Mucosa of stomach (tissue), 1 donor: ENCODE results near the gene TBC1D2B.
A peak's percentile ranks its signal among the peaks of the same experiment; 100 is the strongest.

Experiments used
- H3K27me3 ChIP-seq: one replicate; pipeline ENCODE4 v1.7.0; 2013; ENCODE audit warnings: mild to moderate bottlenecking, low read length; ENCODE audit not compliant: control insufficient read depth, insufficient read depth
- H3K36me3 ChIP-seq: one replicate; pipeline ENCODE4 v1.7.0; 2013; ENCODE audit warnings: low read length; ENCODE audit not compliant: control insufficient read depth, insufficient read depth
- H3K4me1 ChIP-seq: one replicate; pipeline ENCODE4 v1.7.0; 2013; ENCODE audit warnings: mild to moderate bottlenecking, low read length; ENCODE audit not compliant: control insufficient read depth, insufficient read depth
- H3K4me3 ChIP-seq: one replicate; pipeline ENCODE4 v1.7.0; 2013; ENCODE audit warnings: low read length
- H3K9ac ChIP-seq: one replicate; pipeline ENCODE4 v1.7.0; 2013; ENCODE audit warnings: mild to moderate bottlenecking, low read length, moderate library complexity
- H3K9me3 ChIP-seq: one replicate; pipeline ENCODE4 v1.7.0; 2013; ENCODE audit warnings: mild to moderate bottlenecking, low read length, moderate library complexity; ENCODE audit not compliant: control insufficient read depth
- donor health status: Pancreatic carcinoma.

TBC1D2B gene

GRCh38 chr15:78104566-78105475 is 27.3 kb upstream of the TBC1D2B start:
- H3K4me1 ChIP-seq, result peaks cover 22% of the 10 kb centered on the region
- H3K9me3 ChIP-seq, result no peaks in the 10 kb centered on the region
- H3K36me3 ChIP-seq, result no peaks in the 10 kb centered on the region
- H3K27me3 ChIP-seq, result no peaks in the 10 kb centered on the region
- no peak overlapping the region for H3K4me3 ChIP-seq
- no peak overlapping the region for H3K9ac ChIP-seq

DNA sequence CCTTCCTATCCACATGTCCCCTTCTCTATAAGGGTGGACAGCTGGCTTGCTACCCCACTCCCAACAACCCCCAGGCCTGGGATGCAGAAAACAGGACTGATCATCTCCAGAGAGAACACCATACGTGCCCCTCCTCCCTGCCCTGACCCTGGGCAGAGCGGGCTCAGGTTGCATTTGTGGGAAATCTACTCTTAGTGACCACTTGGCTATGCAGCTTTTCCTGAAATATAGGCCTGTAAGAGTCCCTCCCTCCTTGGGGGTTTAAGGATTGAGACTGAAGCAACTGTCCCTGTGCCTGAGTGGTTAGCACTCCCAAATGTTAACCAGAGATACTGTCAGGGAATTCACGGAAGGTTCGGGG is 26.6 kb upstream of the TBC1D2B start:
- Histone ChIP-seq H3K4me3 (no peak overlapping the region), H3K9ac (no peak overlapping the region), H3K36me3 (no peaks in the 10 kb centered on the region), H3K27me3 (no peaks in the 10 kb centered on the region), H3K9me3 (no peaks in the 10 kb centered on the region), H3K4me1 (peaks cover 22% of the 10 kb centered on the region)

DNA sequence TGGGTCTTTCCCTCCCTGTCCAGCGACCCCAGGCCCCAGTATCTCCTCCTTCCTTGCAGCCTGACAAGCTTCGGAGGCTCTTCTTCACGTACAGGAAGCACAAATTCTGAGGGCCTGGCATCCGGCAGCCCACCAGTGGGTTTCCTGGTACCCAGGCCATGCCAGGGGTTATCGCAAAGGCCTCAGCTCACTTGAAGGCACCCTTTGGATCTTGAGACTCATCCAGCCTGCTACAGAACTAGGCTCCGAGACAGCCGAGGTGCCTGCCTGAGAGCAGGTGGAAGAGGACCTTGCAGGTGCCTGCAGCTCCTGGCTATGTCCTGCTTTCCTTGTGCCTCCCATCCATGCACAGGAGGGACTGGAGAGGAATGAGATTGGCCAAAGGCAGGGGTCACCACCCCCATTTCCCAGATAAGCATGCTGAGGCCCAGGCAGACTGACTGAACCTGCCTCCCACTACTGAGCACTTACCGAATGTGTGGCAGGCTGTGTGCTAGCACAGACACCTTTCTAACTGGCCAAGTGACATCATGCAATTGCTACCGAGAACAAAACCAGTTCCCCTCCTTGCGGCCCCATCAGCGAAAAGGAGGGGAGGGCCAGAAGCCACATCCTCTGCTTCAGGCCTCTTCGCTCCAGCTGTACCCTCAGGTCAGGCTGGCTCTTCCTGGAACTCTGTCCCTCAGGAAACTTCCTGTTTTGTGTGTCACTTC is 26.1 kb upstream of the TBC1D2B start:
- Histone ChIP-seq H3K4me1 (peaks cover 21% of the 10 kb centered on the region), H3K9ac (peak overlapping the region; percentile 4), H3K27me3 (no peaks in the 10 kb centered on the region), H3K36me3 (no peaks in the 10 kb centered on the region), H3K9me3 (no peaks in the 10 kb centered on the region), H3K4me3 (no peak overlapping the region)

GRCh38 chr15:78102741-78103140 is 25.2 kb upstream of the TBC1D2B start:
- H3K4me3 ChIP-seq, result no peak overlapping the region

GRCh38 chr15:78102211-78102610 is 24.7 kb upstream of the TBC1D2B start:
- Histone ChIP-seq H3K4me3 (no peak overlapping the region), H3K27me3 (no peaks in the 10 kb centered on the region), H3K9me3 (no peaks in the 10 kb centered on the region), H3K4me1 (peaks cover 12% of the 10 kb centered on the region), H3K36me3 (no peaks in the 10 kb centered on the region), H3K9ac (no peak overlapping the region)

More at GRCh38 chr15:78102741-78103140, 25.2 kb upstream of the TBC1D2B start:
- Histone ChIP-seq H3K9ac (peak overlapping the region; percentile 4), H3K27me3 (no peaks in the 10 kb centered on the region), H3K36me3 (no peaks in the 10 kb centered on the region), H3K4me1 (peaks cover 13% of the 10 kb centered on the region), H3K9me3 (no peaks in the 10 kb centered on the region)

DNA sequence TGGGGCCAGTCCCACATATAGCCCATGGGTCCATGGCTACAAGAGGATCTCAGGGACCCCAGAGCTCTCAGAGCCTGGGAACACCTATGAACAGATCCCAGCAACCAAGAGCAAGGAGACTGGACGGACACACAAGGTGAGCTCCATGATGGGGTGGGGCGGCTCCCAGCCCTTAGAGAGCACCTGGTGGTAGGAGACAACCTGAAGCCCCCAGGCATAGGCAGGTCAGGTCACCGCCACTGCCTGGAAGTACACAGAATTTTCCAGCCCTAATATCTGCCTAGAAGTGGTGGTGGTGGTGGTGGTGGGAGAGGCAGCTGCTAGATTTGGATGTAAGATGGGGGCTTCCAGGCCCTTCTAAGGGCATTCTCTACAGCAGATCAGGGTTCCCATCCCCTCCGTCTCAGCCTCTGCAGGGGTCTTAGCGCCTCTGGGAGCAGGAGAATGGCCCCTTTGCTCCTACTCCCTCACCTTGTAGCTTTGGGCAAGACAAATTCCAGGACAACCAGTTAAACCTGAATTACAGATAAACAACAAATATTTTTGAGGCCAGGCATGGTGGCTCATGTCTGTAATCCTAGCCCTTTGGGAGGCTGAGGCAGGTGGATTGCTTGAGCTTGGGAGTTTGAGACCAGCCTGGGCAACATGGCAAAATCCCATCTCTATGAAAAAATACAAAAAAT is 24.1 kb upstream of the TBC1D2B start:
- H3K36me3 ChIP-seq, result no peaks in the 10 kb centered on the region

GRCh38 chr15:78100886-78101285 is 23.4 kb upstream of the TBC1D2B start:
- H3K9ac ChIP-seq, result no peak overlapping the region

More for the DNA sequence above, 24.1 kb upstream of the TBC1D2B start:
- Histone ChIP-seq H3K9me3 (no peaks in the 10 kb centered on the region), H3K4me3 (no peak overlapping the region), H3K27me3 (no peaks in the 10 kb centered on the region), H3K4me1 (peaks cover 12% of the 10 kb centered on the region), H3K9ac (no peak overlapping the region)

GRCh38 chr15:78098131-78098755 is 20.7 kb upstream of the TBC1D2B start:
- Histone ChIP-seq H3K36me3 (no peaks in the 10 kb centered on the region), H3K4me3 (no peak overlapping the region), H3K9ac (no peak overlapping the region), H3K4me1 (peaks cover 7% of the 10 kb centered on the region), H3K9me3 (no peaks in the 10 kb centered on the region), H3K27me3 (no peaks in the 10 kb centered on the region)

More at GRCh38 chr15:78100886-78101285, 23.4 kb upstream of the TBC1D2B start:
- H3K4me1 ChIP-seq, result peaks cover 6% of the 10 kb centered on the region
- no peaks in the 10 kb centered on the region for H3K27me3 ChIP-seq
- H3K36me3 ChIP-seq, result no peaks in the 10 kb centered on the region
- no peaks in the 10 kb centered on the region for H3K9me3 ChIP-seq
- no peak overlapping the region for H3K4me3 ChIP-seq

DNA sequence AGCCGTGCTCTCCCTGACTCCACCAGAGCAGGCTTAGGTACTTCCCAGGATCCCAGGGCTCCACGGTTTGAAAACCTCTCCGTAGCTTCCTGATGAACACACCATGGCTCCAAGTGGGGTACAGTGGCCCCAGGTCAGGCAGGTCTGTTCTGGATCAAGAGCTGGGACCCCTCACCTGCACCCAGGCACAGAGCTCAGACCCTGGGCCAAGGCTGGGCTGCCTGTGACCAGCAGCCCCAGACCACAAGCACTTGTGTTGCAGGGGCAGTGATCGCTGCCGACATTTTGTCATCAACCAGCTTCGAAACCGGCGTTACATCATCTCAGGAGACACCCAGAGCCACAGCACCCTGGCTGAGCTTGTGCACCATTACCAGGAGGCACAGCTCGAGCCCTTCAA is 20.2 kb upstream of the TBC1D2B start:
- H3K4me1 ChIP-seq, result peaks cover 12% of the 10 kb centered on the region
- H3K4me3 ChIP-seq, result no peak overlapping the region
- no peaks in the 10 kb centered on the region for H3K36me3 ChIP-seq
- H3K9ac ChIP-seq, result no peak overlapping the region
- no peaks in the 10 kb centered on the region for H3K27me3 ChIP-seq
- no peaks in the 10 kb centered on the region for H3K9me3 ChIP-seq

DNA sequence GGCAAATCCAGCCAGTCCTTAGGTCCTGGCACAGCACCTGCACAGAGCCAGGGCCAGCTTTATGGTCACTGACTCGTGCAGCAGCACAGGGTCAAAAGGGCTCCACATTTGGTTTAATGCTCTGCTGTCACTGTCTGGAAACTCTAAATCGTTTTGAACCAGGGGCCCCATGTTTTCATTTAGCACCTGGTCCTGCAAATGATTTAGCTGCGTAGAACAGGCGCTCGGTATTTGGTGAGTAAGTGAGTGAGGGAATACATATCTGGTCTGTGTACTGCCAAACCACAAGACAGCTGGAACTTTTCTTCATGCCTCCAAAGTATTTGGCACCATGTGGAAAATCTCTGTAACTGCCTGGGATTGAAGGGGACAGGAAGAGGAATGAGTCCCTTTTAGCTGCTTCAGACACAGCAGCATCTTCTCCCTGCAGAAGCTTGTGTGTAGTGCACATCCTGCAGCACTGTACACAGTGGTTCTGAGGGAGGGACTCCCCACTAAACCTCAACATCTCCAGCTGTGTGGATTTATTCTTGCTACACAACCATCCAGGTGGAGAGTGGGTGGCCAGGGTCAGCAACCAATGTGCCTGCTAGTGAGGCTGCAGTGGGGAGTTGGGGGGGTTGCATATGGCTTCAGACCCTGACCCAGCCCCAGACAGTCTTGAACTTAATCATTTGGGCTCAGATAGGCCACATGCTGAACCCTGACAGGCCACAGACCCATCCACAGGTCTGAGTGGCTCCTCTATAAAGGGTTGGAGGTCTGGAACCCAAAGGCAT is 15.9 kb upstream of the TBC1D2B start:
- H3K4me1 ChIP-seq, result peaks cover 47% of the 10 kb centered on the region
- no peak overlapping the region for H3K4me3 ChIP-seq
- no peak overlapping the region for H3K9ac ChIP-seq
- H3K36me3 ChIP-seq, result no peaks in the 10 kb centered on the region
- H3K9me3 ChIP-seq, result no peaks in the 10 kb centered on the region
- no peaks in the 10 kb centered on the region for H3K27me3 ChIP-seq
